IPS-11a (cell line): ENCODE results near the gene TJP3.

Experiments
- H3K4me3 ChIP-seq: one replicate; pipeline ENCODE4 v1.5.1; 2013; ENCODE audit warnings: low read depth, low read length, control low read depth

TJP3 gene

DNA sequence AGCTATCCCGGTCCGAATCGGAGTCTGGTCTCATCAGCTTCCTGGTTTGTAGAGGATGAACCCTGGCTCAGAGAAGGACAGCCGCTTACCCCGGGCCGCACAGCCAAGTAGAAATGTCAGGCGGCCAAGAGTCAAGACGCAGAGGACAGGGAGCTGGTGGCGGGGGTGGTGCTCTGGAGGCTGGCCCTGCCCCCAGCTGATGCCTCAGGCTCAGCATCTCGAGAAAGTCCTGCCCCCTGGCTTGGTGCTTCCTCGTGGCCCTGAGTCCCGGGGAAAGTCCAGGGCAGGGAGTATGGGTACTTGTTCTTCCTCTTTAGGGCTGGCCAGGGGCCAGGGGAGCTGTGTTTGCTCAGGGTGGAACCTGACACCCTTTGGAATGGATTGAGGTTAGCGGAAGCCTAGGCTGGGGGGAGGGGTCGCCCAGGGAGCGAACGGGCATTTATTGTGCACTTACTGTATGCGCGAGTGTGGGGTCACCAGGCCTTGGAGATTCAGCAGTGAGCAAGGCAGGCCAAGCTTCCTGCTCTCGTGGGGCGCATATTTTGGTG, 2.2 kb downstream of the TJP3 start:
- H3K4me3 ChIP-seq: no peak overlapping the region

DNA sequence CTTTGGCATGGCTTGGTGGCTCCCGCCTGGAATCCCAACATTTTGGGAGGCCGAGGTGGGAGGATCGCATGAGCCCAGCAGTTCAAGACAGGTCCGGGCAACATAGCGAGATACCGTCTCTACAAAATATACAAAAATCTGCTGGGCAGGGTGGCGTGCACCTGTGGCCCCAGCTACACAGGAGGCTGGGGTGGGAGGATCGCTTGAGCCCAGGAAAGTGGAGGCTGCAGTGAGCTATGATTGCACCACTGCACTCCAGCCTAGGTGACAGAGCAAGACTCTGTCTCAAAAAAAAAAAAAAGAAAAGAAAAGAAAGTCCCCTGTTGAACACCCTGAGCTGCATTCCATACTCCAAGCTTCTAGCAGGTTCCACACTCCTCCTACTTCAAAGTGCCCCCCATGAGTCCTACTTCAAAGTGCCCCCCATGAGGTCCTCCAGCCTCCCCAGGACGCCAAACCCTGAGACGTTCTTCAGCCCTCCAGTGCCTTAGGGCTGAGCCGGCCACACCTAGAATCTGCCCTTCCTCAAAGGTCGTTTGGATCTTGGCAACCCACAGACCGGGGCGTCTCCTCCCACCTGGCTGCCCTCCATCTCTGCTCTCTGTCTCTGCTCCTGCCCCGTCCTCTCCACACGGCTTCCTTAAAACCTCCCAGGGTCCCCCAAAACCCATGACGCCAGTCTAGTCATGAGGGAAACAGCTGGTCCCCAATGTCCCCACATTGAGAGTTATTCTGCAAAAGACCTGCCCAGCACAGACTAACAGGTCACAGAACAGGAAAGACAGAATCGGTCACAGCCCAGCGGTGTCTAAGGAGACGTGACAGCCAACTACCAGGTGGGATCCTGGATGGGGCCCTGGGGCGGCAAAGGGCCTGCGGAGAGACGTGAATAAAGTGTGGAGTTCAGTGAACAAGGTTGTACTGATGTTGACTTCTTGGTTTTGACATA, 4.8 kb downstream of the TJP3 start:
- no peak overlapping the region for H3K4me3 ChIP-seq

DNA sequence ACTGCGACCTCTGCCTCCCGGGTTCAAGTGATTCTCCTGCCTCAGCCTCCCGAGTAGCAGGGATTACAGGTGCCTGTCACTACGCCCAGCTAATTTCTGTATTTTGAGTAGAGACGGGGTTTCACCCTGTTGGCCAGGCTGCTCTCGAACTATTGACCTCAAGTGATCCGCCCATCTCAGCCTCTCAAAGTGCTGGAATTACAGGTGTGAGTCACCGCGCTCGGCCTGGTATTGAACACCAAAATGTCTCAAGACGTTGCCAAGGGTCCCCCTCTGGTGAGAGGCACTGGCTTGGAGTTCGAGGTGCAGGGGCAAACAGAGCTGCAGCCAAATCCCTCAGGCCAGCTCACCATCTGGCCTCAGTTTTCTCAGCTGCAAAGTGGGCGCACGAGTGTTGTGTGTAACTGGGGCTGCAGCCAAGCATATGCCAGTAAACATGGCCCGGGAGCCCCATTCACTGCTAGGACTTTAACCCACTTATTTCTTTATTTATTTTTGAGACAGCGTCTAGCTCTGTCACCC, 8.0 kb downstream of the TJP3 start:
- no peak overlapping the region for H3K4me3 ChIP-seq

DNA sequence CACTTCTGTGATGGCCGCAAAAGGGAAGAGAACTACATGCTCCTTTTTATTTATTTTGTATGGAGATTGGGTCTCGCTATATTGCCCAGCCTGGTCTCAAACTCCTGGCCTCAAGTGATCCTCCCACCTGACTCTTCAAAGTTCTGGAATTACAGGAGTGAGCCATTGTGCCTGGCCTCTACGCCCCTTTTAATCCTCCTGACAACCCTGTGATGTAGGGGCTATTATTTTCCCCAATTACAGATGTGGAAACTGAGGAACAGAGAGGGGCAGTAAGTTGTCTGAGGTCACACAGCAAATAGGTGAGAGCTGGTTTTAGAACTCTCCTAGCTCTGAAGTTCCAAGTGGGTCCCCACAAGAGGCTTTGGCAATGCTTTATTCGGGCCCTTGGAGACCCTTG, 11.7 kb downstream of the TJP3 start:
- no peak overlapping the region for H3K4me3 ChIP-seq

DNA sequence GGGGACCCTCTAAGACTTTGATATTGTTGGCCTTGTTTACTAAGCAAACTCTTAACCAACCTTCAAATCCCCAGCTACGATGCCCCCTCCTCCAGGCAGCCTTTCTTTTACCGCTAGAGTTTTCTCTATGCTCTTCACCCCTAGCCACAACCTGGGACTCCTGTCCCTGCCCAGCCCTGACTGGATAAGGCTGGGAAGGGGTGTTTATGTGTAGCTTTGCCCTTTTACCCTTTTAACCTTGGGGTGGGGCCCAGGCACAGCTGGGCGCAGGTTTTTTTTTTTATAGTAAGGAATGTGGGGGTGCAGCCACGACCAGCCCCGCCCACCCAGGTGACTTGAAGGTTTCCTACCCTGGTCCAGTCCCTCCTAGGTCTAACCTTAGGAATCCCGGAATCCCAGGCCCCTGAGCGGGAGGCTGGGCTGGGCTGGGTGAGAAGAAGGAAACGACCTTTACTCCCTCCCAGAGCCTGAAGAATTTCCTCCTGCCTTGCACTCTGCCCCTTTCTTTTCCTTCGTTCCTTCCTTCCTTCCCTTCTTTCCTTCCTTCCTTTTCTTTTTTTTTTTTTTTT, 12.2 kb downstream of the TJP3 start:
- no peak overlapping the region for H3K4me3 ChIP-seq

DNA sequence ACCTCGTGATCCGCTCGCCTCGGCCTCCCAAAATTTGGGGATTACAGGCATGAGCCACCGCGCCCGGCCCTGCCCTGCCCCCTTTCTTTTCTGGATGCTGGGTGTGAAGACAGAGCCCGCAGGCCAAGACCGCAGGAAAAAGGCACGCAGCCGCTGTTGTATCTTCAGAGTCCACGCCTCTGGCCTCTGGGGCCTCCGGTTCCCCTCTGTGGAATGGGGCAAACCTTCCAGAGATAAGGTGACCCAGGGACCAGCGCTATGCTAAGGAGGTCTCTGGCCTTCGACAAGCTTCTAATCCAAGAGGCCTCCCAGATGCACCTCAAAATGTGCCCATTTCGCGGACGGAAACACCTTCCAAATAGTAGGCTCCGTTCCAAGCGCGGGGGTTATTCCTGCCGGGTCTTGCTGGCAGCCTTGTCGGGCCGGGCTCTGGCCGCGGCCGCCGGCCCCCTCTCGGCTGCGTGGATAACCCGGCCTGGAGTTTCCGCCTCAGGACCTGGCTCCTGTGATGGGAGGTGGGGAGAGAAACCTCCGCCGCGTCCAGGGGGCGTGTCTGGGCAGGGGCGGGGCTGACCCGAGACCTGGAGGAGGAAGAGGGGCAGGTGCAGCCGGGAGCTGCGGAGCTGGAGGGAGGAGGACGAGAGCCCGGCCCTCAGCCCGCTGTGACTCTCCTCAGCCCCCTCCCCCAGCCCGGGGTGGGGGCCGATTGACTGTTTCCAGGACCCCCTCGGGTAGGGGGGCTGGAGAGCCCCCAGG, 13.1 kb downstream of the TJP3 start:
- H3K4me3 ChIP-seq: peak overlapping the region; percentile 59

DNA sequence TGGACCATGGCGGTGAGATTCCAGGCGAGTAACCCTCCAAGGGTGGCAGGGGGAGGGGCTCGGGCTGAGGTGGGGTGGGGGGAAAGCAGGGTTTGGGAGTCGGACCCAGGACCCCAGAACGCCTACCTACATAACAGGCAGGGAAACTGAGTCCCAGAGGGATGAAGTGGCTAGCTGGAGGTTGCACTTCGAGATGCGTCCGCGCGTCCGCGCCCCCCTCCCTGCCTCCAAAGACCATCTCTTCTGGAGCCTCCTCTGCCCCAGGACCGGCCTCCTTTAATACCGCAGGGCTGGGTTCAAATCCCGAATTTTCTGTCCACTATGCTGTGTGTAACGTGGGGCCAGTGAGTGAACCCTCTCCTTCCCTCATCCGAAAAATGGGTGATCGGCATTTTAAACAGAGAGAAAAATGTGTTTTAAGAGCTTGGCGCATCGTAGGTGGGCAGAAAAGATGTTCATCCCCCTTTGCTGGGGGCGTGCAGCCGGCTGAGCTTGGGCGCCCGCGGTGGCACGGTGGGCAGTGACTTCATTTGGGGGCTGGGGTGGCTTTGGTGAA, 13.8 kb downstream of the TJP3 start:
- H3K4me3 ChIP-seq: peak overlapping the region; percentile 59

DNA sequence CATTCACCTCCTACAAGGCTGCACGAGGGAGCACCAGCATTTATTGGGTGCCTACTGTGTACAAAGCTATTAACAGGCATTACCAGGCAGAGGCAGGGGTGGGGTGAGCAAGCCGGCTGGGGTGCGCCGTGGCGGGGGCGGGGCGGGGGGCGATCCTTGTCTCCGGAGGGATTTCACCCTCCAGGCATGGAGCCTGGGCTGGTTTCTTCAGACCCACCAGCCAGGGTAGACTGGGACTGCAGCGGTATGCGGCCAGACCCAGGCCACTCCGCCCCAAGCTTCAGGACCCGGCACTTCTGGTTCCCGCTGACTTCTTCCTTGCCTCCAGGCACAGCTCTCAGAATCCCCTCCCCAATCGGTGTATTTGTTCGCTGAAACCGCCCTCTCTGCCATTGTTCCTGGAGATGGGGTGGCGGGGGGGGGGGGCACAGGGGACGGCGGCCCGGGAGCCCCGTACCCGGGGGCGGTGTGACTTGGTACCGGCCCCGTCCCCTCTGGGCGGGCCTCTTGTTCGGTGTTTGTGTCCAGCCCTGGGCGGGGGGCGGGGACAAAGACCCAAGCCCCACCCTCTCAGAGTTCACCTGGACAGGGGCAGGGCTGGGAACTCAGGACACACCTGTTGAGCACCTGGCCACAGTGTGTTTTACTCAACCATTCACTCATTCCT, 14.4 kb downstream of the TJP3 start:
- peak overlapping the region; percentile 59 for H3K4me3 ChIP-seq

DNA sequence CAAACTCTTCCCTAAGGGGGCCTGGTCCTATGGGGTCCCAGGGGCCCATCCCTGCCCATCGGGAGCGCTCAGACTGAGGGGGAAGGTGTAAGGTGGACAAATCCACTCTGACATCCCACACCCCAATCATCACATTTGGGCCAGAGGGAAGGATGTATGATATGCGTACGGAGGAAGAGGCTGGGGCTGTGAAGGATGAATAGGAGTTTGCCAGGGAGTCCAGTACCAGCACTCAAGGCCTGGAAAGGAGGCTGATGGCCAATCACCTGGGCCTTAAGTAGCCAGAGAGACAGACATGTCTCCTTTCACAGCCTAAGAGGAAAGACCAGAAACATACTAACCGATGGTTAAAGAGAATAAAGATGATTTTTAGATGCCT, 14.9 kb downstream of the TJP3 start:
- H3K4me3 ChIP-seq: peak overlapping the region; percentile 4

DNA sequence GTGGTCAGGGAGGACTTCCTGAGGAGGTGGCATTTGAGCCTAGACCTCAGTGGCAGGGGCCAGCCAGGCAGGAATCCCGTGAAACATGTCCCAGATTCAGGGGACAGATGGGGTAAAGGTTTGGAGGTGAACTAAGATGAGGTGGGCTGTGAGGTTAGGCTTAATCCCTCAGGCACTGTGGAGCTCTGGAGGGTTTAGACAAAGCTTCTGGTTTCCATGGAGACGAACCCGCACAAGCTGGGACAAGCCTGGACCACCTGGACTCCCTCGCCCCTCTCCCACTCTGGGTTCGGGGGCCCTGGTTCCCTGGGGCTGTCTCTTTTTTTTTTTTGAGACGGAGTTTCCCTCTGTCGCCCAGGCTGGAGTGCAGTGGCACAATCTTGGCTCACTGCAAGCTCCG, 15.7 kb downstream of the TJP3 start:
- H3K4me3 ChIP-seq: no peak overlapping the region

DNA sequence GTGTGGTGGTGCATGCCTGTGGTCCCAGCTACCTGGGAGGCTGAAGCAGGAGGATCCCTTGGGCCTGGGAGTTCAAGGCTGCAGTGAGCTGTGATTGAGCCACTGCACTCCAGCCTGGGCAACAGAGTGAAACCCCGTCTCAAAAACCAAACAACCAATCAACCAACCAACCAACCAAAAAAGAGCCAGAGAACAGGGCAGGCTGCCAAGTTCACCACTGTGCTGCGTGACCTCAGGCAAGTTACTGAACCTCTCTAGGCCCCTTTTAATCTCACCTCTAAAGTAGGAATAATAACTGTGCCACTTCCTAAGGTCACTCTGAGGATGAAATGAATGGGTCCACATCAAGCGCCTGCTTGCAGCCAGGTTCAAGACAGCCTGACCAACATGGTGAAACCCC, 16.9 kb downstream of the TJP3 start:
- H3K4me3 ChIP-seq: no peak overlapping the region

DNA sequence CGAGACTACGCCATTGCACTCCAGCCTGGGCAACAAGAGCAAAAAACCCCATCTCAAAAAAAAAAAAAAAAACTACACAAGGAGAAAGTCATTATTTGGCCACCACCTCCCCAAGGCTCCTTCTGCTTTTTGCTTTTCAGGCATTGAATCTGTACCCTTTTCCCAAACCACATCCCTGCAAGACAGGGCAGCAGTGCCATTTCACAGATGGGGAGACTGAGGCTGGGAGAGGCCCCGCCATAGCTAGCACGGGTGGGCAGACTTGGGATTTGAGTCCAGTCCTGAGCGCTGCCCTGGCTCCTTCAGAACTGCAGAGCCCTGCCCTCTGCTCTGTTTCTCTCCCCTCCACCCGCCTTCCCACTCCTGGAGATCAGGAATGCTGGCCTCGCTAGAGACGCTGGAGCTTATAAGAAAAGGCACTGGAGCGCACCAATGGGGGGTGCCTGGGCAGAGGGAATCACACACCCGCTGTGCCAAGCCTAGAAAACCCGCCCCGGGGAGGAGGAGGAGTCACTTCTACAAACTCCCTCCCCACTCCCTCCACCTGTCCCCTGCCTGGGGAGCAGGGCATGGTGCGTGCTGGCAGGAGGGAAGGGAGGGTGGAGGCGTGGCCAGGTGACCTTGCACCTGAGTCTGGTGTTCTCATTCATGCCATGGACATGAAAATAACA, 17.6 kb downstream of the TJP3 start:
- H3K4me3 ChIP-seq: no peak overlapping the region

DNA sequence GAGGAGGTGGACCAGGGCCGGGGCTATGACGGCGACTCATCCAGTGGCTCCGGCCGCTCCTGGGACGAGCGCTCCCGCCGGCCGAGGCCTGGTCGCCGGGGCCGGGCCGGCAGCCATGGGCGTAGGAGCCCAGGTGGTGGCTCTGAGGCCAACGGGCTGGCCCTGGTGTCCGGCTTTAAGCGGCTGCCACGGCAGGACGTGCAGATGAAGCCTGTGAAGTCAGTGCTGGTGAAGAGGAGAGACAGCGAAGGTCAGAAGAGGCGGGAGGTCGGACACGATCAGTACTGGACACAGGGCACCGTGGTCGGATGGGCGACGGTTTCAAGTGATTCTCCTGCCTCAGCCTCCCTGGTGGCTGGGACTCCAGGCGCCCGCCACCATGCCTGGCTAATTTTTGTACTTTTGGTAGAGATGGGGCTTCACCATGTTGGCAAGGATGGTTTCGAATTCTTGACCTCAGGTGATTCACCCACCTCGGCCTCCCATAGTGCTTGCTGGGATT, 22.3 kb downstream of the TJP3 start:
- H3K4me3 ChIP-seq: no peak overlapping the region

DNA sequence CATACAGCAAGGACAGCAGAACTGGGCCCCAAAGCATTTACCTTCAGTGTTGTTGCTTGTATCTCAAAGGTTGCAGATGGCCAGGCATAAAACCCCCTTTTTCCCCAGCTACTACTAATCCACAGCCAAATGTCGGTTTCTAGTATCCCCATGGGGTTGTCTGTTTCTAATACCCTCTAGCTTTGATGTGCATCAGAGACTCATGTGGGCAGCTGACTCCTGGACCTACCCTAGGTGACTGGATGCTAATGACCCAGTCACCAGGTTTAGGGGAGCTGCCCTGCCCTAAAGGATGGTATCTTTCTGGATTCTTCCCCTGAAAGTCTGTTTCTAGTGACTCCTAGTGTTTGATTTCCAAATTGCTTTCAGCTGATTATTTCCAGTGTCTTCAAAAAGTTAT, 23.9 kb downstream of the TJP3 start:
- H3K4me3 ChIP-seq: no peak overlapping the region

DNA sequence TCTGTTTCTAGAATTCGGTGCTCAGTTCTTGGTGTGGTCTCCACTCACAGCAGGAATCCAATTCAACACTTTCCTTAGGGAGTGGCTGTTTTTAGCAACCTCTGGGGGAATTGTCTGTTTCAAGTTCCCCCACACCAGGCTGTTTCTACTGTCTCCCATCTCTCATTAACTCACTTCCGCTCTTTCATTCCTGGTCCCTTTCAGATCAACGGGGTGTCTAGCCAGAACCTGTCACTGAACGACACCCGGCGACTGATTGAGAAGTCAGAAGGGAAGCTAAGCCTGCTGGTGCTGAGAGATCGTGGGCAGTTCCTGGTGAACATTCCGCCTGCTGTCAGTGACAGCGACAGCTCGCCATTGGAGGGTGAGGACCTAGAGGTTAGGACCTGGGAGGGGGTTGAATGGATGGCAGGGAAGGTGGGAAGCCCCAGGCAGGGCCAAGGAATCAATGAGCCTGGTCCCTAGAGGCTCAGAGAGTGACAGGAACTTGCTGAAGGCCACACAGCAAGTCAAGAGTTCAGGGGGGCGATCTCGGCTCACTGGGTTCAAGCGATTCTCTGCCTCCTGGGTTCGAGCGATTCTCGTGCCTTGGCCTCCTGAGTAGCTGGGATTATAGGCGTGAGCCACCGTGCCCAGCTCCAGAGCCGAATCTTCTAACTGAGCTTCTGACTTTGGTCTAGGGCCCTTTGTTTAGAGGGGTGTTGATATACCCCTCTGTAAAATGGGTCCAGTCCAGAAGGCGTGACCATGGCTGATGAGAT, 25.5 kb downstream of the TJP3 start:
- H3K4me3 ChIP-seq: no peak overlapping the region

DNA sequence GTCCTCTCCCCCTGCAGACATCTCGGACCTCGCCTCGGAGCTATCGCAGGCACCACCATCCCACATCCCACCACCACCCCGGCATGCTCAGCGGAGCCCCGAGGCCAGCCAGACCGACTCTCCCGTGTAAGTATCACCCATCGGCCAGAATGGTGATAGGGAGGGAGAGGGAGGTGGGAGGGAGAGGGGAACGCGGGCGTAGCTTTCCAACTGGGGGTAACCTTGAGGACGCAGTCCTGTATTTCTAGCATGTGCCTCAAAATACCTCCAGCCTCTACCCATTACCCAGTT, 26.1 kb downstream of the TJP3 start:
- no peak overlapping the region for H3K4me3 ChIP-seq

DNA sequence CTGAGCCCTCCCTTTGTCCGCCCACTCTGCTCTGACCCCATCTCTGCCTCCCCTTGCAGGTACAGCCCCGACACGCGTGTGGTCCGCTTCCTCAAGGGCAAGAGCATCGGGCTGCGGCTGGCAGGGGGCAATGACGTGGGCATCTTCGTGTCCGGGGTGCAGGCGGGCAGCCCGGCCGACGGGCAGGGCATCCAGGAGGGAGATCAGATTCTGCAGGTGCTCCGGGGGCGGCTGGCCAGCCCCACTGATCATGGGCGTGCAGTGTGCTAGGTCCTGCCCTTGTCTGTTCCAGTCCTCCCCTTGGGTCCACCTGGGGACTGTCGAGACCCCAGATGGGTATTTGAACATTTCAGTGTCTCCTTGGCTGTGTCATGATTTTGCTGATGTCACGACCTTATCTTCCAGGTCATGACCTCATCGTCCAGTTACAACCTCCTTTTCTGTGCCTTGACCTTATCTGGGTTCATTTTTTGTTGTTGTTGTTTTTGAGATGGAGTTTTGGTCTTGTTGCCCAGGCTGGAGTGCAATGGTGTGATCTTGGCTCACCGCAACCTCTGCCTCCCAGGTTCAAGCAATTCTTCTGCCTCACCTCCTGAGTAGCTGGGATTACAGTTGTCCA, 28.0 kb downstream of the TJP3 start:
- no peak overlapping the region for H3K4me3 ChIP-seq

DNA sequence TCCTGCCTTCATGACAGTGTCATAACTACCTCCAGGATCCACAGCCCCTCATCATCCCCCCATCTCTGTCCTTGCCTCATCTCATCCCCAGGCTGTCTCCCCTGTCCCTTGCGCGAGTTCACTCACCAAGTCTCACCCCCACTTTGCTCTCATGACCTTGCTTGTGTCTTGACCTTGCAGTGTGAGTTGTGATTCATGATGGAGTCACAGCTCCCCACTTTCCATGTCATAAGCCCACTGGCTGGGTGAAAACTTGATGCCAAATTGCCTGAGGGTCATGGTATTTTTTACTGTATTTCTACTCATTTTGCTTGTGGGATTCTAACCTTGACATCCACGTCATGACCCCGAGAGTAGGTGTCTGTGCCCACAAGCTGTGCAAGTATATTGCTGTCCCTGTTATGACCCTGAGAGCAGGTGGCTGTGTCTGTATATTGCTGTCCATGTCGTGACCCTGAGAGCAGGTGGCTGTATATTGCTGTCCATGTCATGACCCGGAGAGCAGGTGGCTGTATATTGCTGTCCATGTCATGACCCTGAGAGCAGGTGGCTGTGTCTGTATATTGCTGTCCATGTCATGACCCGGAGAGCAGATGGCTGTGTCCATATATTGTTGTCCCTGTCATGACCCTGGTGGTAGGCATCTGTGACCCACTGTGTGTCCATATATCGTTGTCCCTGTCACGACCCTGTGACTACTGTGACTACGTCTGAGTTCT, 29.5 kb downstream of the TJP3 start:
- no peak overlapping the region for H3K4me3 ChIP-seq
